ENCODE results near the gene SPATS2. TPM values are rescaled to one million over a fixed set of nuclear protein-coding genes. Genes with fewer than 3 reads are reported as not detected.

Gene SPATS2
- total RNA-seq, 2 experiments from 2014 or later = 22.7 to 36.4 TPM

DNA sequence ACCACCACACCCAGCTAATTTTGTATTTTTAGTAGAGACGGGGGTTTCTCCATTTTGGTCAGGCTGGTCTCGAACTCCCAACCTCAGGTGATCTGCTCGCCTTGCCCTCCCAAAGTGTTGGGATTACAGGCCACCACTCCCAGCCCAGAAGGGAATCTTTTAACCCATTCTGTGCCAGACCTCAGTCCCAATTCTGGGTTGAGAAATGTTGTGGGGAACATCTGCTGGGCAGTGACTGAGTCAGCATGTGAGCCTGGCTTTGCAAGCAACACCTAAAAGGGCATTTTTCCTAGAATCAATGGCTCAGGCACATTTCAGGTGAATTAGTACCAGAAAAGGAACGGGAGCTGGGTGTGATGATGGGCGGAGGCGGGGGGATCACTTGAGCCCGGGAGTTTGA lies 7.6 kb upstream of the SPATS2 start:
- Histone ChIP-seq H3K4me1 (ENCODE audit: insufficient read depth, low read length, poor library complexity, severe bottlenecking) (no peaks in the 10 kb centered on the region), H3K9me2 (ENCODE audit: insufficient read depth, low read length) (no peaks in the 10 kb centered on the region), H3K36me3 (ENCODE audit: insufficient read depth, low read length) (no peaks in the 10 kb centered on the region), H3K79me2 (ENCODE audit: insufficient read depth, low read depth, low read length) (no peaks in the 10 kb centered on the region), H3K27ac (ENCODE audit: low read depth, low read length, poor library complexity, severe bottlenecking) (no peak overlapping the region), H3K4me3 (ENCODE audit: low read depth, low read length, poor library complexity, severe bottlenecking) (no peak overlapping the region), H4K20me1 (ENCODE audit: insufficient read depth, low read length) (no peaks in the 10 kb centered on the region), H2AFZ (ENCODE audit: low read length) (no peak overlapping the region), H3K4me2 (ENCODE audit: low read length) (no peak overlapping the region), H3K9me3 (ENCODE audit: low read length) (no peaks in the 10 kb centered on the region)
- no peak for DNase-seq (ENCODE audit: low spot score)
- BruUV-seq (replicated peaks) = no TSS peak
- TF ChIP-seq, protein P1, sequence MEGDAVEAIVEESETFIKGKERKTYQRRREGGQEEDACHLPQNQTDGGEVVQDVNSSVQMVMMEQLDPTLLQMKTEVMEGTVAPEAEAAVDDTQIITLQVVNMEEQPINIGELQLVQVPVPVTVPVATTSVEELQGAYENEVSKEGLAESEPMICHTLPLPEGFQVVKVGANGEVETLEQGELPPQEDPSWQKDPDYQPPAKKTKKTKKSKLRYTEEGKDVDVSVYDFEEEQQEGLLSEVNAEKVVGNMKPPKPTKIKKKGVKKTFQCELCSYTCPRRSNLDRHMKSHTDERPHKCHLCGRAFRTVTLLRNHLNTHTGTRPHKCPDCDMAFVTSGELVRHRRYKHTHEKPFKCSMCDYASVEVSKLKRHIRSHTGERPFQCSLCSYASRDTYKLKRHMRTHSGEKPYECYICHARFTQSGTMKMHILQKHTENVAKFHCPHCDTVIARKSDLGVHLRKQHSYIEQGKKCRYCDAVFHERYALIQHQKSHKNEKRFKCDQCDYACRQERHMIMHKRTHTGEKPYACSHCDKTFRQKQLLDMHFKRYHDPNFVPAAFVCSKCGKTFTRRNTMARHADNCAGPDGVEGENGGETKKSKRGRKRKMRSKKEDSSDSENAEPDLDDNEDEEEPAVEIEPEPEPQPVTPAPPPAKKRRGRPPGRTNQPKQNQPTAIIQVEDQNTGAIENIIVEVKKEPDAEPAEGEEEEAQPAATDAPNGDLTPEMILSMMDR (conservative IDR thresholded peaks at IDR 0.05; ENCODE audit: low read length) = no peak
- no peak for TF ChIP-seq EZH2phosphoT487 (IDR thresholded peaks at IDR 0.05; ENCODE audit: borderline replicate concordance, low read depth, low read length)
- intact Hi-C loops (cut with micrococcal nuclease; ENCODE audit: unreplicated experiment) = no loop called here
- POLR2A ChIA-PET = interaction anchor here (0.7 to 2.4 kb wide), 3 partner anchors 46 to 152 kb away, joined by 3 to 18 read pairs (median 3); no protein-coding TSS in a partner anchor
- CTCF ChIA-PET (ENCODE audit: unreplicated experiment) = no interaction called here

DNA sequence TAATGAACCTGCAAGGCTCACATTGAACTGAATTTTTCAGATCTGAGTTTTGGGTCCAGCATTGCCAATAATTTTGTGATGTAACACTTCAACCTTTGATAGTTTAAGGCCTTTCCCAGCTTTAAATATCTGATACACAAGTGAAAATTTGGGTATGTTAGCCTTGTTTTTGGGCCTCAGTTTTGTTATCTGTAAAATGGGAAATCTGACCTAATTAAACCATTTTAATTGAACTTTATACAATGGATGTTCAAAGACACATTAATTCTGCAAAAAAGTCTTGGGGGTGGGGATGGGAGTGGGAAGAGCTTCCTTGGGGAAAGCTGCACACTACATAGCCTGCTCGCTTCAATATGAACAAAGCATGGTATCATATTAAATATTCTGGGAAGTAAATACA lies 5.2 kb upstream of the SPATS2 start:
- no peaks in the 10 kb centered on the region for H3K9me3 ChIP-seq (ENCODE audit: low read length)
- no peak overlapping the region for H3K4me3 ChIP-seq (ENCODE audit: low read depth, low read length, poor library complexity, severe bottlenecking)
- H3K36me3 ChIP-seq (ENCODE audit: insufficient read depth, low read length) = no peaks in the 10 kb centered on the region
- peaks cover 4% of the 10 kb centered on the region for H3K4me1 ChIP-seq (ENCODE audit: insufficient read depth, low read length, poor library complexity, severe bottlenecking)
- POLR2A ChIA-PET = interaction anchor here (1.3 kb wide), 1 partner anchor 9 kb away, joined by 3 read pairs; no protein-coding TSS in a partner anchor
- no peaks in the 10 kb centered on the region for H3K9me2 ChIP-seq (ENCODE audit: insufficient read depth, low read length)
- no peak overlapping the region for H3K4me2 ChIP-seq (ENCODE audit: low read length)
- no TSS peak for BruUV-seq (replicated peaks)
- no peak overlapping the region for H2AFZ ChIP-seq (ENCODE audit: low read length)
- CTCF ChIA-PET (ENCODE audit: unreplicated experiment) = no interaction called here
- H3K27ac ChIP-seq (ENCODE audit: low read depth, low read length, poor library complexity, severe bottlenecking) = no peak overlapping the region
- TF ChIP-seq, protein P1 (conservative IDR thresholded peaks at IDR 0.05; ENCODE audit: low read length) = no peak
- no peaks in the 10 kb centered on the region for H4K20me1 ChIP-seq (ENCODE audit: insufficient read depth, low read length)
- DNase-seq (ENCODE audit: low spot score) = no peak
- H3K79me2 ChIP-seq (ENCODE audit: insufficient read depth, low read depth, low read length) = no peaks in the 10 kb centered on the region
- intact Hi-C loops (cut with micrococcal nuclease; ENCODE audit: unreplicated experiment) = no loop called here

DNA sequence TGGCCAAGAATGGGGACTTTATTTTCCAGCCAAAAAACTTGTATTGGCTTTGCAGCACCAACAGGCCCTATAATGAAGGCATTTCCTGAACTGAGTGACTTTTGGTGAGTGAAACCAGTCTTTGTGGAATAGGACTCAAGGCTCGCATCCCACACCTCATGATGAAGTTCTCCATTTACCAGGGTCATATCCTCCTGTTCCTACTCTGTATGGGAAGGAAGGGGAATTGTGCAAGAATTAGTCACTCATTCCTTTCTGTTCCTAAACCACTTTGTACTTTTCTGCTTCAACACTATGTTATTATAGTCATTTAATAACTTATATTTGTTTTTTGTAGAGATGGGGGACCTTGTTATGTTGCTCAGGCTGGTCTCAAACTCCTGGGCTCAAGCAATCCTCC lies 2.3 kb upstream of the SPATS2 start:
- H3K79me2 ChIP-seq (ENCODE audit: insufficient read depth, low read depth, low read length) = peaks cover 24% of the 10 kb centered on the region
- ChIA-PET CTCF (ENCODE audit: unreplicated experiment) (interaction anchor here (0.9 kb wide), 1 partner anchor 17 kb away, joined by 3 read pairs; no protein-coding TSS in a partner anchor), POLR2A (interaction anchor here (0.6 kb wide), 1 partner anchor 146 kb away, joined by 4 read pairs; no protein-coding TSS in a partner anchor)
- H3K4me2 ChIP-seq (ENCODE audit: low read length) = no peak overlapping the region
- H3K9me3 ChIP-seq (ENCODE audit: low read length) = no peaks in the 10 kb centered on the region
- peaks cover 20% of the 10 kb centered on the region for H3K4me1 ChIP-seq (ENCODE audit: insufficient read depth, low read length, poor library complexity, severe bottlenecking)
- intact Hi-C loops (cut with micrococcal nuclease; ENCODE audit: unreplicated experiment) = loop anchor here (5.0 kb wide), 1 partner anchor 257 kb away; the partner anchor contains the start of gene PRPF40B
- no peaks in the 10 kb centered on the region for H3K9me2 ChIP-seq (ENCODE audit: insufficient read depth, low read length)
- H3K4me3 ChIP-seq (ENCODE audit: low read depth, low read length, poor library complexity, severe bottlenecking) = no peak overlapping the region
- TF ChIP-seq, protein P1 (conservative IDR thresholded peaks at IDR 0.05; ENCODE audit: low read length) = no peak
- no peak for TF ChIP-seq EZH2phosphoT487 (IDR thresholded peaks at IDR 0.05; ENCODE audit: borderline replicate concordance, low read depth, low read length)
- no peaks in the 10 kb centered on the region for H4K20me1 ChIP-seq (ENCODE audit: insufficient read depth, low read length)
- no peak overlapping the region for H3K27ac ChIP-seq (ENCODE audit: low read depth, low read length, poor library complexity, severe bottlenecking)
- no peak for DNase-seq (ENCODE audit: low spot score)
- BruUV-seq (replicated peaks) = no TSS peak
- H2AFZ ChIP-seq (ENCODE audit: low read length) = no peak overlapping the region
- no peaks in the 10 kb centered on the region for H3K36me3 ChIP-seq (ENCODE audit: insufficient read depth, low read length)
